T-cell (primary cell): Measurements from ENCODE around the gene PDGFC. TPM values are rescaled to one million over a fixed set of nuclear protein-coding genes. Genes with fewer than 3 reads are reported as not detected.

Experiments used
- ATAC-seq, 4 experiments: fragments of 200-7000 bp in 3 of 4; fragments of 150-1000 bp in 1 of 4; cut with Tn5 transposase; replicated peaks in 1 of 4; 1 replicate in 3 of 4; 2 replicates in 1 of 4; pipeline ENCODE4 v1.10.0; 2021; ENCODE audit warnings: moderate library complexity in 3 of 4, mild to moderate bottlenecking in 2 of 4, moderate number of reproducible peaks in 1 of 4
- CTCF ChIA-PET, 2 donors: fragments of 300-600 bp; sonication (Branson Sonifier 250); formaldehyde crosslinking; loops; one replicate each; lab custom pipeline; 2022; ENCODE audit warnings: antibody characterized with exemption in 2 of 2; lab: Charles Lee
- POLR2A ChIA-PET, 2 donors: fragments of 300-600 bp; sonication (Branson Sonifier 250); formaldehyde crosslinking; loops; one replicate each; lab custom pipeline; 2022; ENCODE audit warnings: antibody characterized with exemption in 2 of 2; lab: Charles Lee
- DNase-seq, 35 experiments: peaks; one replicate each; pipeline versions ENCODE4 v3.0.0 to v3.0.0-alpha.2; 2013 to 2023
- H3K27ac ChIP-seq: one replicate; pipeline ENCODE4 v1.5.1; 2013; ENCODE audit warnings: low read length
- H3K27me3 ChIP-seq, 2 experiments: replicated peaks in 1 of 2; 1 replicate in 1 of 2; 2 replicates in 1 of 2; pipeline versions ENCODE4 v1.6.1 to v1.7.0; 2013; ENCODE audit warnings: low read length in 1 of 2, mixed read lengths in 1 of 2; ENCODE audit not compliant: control insufficient read depth in 2 of 2, insufficient read depth in 2 of 2; ENCODE audit errors: extremely low read depth in 1 of 2
- H3K36me3 ChIP-seq, 2 donors: 1 replicate in 1 of 2; 2 replicates in 1 of 2; pipeline versions ENCODE4 v1.6.1 to v1.7.0; 2013; ENCODE audit warnings: low read length in 1 of 2; ENCODE audit not compliant: control insufficient read depth in 2 of 2, insufficient read depth in 1 of 2; ENCODE audit errors: extremely low read depth in 1 of 2
- H3K4me1 ChIP-seq, 2 experiments: 1 replicate in 1 of 2; 2 replicates in 1 of 2; pipeline versions ENCODE4 v1.6.1 to v1.7.0; 2013; ENCODE audit warnings: low read length in 2 of 2, mixed read lengths in 1 of 2; ENCODE audit not compliant: insufficient read depth in 2 of 2, control insufficient read depth in 1 of 2; ENCODE audit errors: extremely low read depth in 1 of 2
- H3K4me3 ChIP-seq, 2 donors: 1 replicate in 1 of 2; 2 replicates in 1 of 2; pipeline versions ENCODE4 v1.5.1 to v1.7.0; 2013; ENCODE audit warnings: mild to moderate bottlenecking in 2 of 2, low read length in 1 of 2, moderate library complexity in 1 of 2; ENCODE audit not compliant: control insufficient read depth in 1 of 2; ENCODE audit errors: extremely low read depth in 1 of 2
- H3K9me3 ChIP-seq: 2 replicates; pipeline ENCODE4 v1.7.0; 2013
- H3K27ac Mint-ChIP-seq, 2 donors: one replicate each; pipeline ENCODE4 v1.8.0; 2020 to 2021; ENCODE audit warnings: mild to moderate bottlenecking in 2 of 2, mixed read lengths in 2 of 2
- H3K27me3 Mint-ChIP-seq, 2 donors: one replicate each; pipeline ENCODE4 v1.8.0; 2021 to 2022; ENCODE audit warnings: mixed read lengths in 2 of 2
- H3K36me3 Mint-ChIP-seq: one replicate; pipeline ENCODE4 v1.8.0; 2021; ENCODE audit warnings: mixed read lengths
- H3K4me1 Mint-ChIP-seq, 3 donors: one replicate each; pipeline ENCODE4 v1.8.0; 2020 to 2022; ENCODE audit warnings: mixed read lengths in 3 of 3, mild to moderate bottlenecking in 1 of 3
- H3K4me3 Mint-ChIP-seq, 3 donors: one replicate each; pipeline ENCODE4 v1.8.0; 2020 to 2022; ENCODE audit warnings: mild to moderate bottlenecking in 3 of 3, mixed read lengths in 3 of 3, moderate library complexity in 3 of 3
- H3K9me3 Mint-ChIP-seq, 3 donors: one replicate each; pipeline ENCODE4 v1.8.0; 2020 to 2022; ENCODE audit warnings: mixed read lengths in 3 of 3
- WGBS: methylation state at CpG from one replicate; pipeline ENCODE4 v1.1.5; 2013; ENCODE audit warnings: missing lambda C conversion rate; ENCODE audit not compliant: insufficient coverage; 5-methylcytosine and 5-hydroxymethylcytosine counted together
- total RNA-seq, 35 experiments: library from RNA in 6 of 35; stranded (reverse) in 6 of 35; fragments of 120-200 nt in 1 of 35; gene quantifications; one replicate each; pipeline versions ENCODE4 v1.2.1 to v1.2.4 and lab custom pipeline; 2013 to 2026

Gene PDGFC
- total RNA-seq, 5 donors from 2014 or later (not counting 1 experiment from before 2014, with no cell fraction given): 0.12 to 1.5 (median 0.47) TPM

- no peak overlapping the region for H3K4me3 Mint-ChIP-seq
- CTCF ChIA-PET: no interaction called here
- H3K27ac Mint-ChIP-seq: no peak overlapping the region
- ATAC-seq: no peak
- no peaks in the 10 kb centered on the region for H3K4me1 Mint-ChIP-seq
- WGBS: no CpG with 5 or more reads among the region's 1 CpG
- Histone ChIP-seq H3K4me1 (no peaks in the 10 kb centered on the region), H3K27me3 (no peaks in the 10 kb centered on the region), H3K9me3 (no peaks in the 10 kb centered on the region), H3K27ac (no peak overlapping the region), H3K36me3 (no peaks in the 10 kb centered on the region), H3K4me3 (no peak overlapping the region)
- no peak for DNase-seq
- POLR2A ChIA-PET: no interaction called here
- H3K27me3 Mint-ChIP-seq: no peaks in the 10 kb centered on the region
- H3K9me3 Mint-ChIP-seq: peaks cover 4 to 19% (median 14%) of the 10 kb centered on the region in 3 donors
- H3K36me3 Mint-ChIP-seq: no peaks in the 10 kb centered on the region
Measured at GRCh38 chr4:156751486-156751885, 220.1 kb downstream of the PDGFC start.

- no peak for DNase-seq
- no peaks in the 10 kb centered on the region for H3K36me3 ChIP-seq
- Mint-ChIP-seq H3K4me3 (no peak overlapping the region), H3K36me3 (no peaks in the 10 kb centered on the region), H3K4me1 (no peaks in the 10 kb centered on the region), H3K27me3 (no peaks in the 10 kb centered on the region), H3K9me3 (peaks cover 4 to 14% (median 9%) of the 10 kb centered on the region in 3 donors), H3K27ac (no peak overlapping the region)
- no peaks in the 10 kb centered on the region for H3K9me3 ChIP-seq
- no peak overlapping the region for H3K27ac ChIP-seq
- WGBS: 68% methylated on average over 3 of the region's 5 CpGs
- H3K27me3 ChIP-seq: no peaks in the 10 kb centered on the region
- ChIA-PET CTCF (no interaction called here), POLR2A (interaction anchor here in 1 of 2 donors (0.6 kb wide), 1 partner anchor 1738 kb away, joined by 3 read pairs; no protein-coding TSS in a partner anchor)
- H3K4me3 ChIP-seq: no peak overlapping the region
- no peak for ATAC-seq
- H3K4me1 ChIP-seq: no peaks in the 10 kb centered on the region
Measured at GRCh38 chr4:156749426-156750403, 221.9 kb downstream of the PDGFC start.

- Histone ChIP-seq H3K36me3 (no peaks in the 10 kb centered on the region), H3K4me3 (no peak overlapping the region), H3K9me3 (no peaks in the 10 kb centered on the region), H3K4me1 (no peaks in the 10 kb centered on the region), H3K27me3 (no peaks in the 10 kb centered on the region), H3K27ac (no peak overlapping the region)
- CTCF ChIA-PET: no interaction called here
- Mint-ChIP-seq H3K9me3 (peaks cover 9 to 19% (median 16%) of the 10 kb centered on the region in 3 donors), H3K4me3 (no peak overlapping the region), H3K36me3 (no peaks in the 10 kb centered on the region), H3K27ac (no peak overlapping the region), H3K27me3 (no peaks in the 10 kb centered on the region), H3K4me1 (no peaks in the 10 kb centered on the region)
- POLR2A ChIA-PET: no interaction called here
- 76% methylated on average over 2 of the region's 6 CpGs for WGBS
- ATAC-seq: no peak
- DNase-seq: no peak
Measured at GRCh38 chr4:156746111-156746510, 225.5 kb downstream of the PDGFC start.

- ChIA-PET CTCF (no interaction called here), POLR2A (no interaction called here)
- Mint-ChIP-seq H3K9me3 (peaks cover 7 to 14% (median 10%) of the 10 kb centered on the region in 3 donors), H3K27me3 (no peaks in the 10 kb centered on the region), H3K4me1 (no peaks in the 10 kb centered on the region), H3K36me3 (no peaks in the 10 kb centered on the region), H3K4me3 (no peak overlapping the region), H3K27ac (no peak overlapping the region)
- DNase-seq: no peak
- no peak for ATAC-seq
- no peak overlapping the region for H3K4me3 ChIP-seq
- no peaks in the 10 kb centered on the region for H3K4me1 ChIP-seq
- no peaks in the 10 kb centered on the region for H3K36me3 ChIP-seq
- WGBS: no CpG with 5 or more reads among the region's 2 CpGs
- no peak overlapping the region for H3K27ac ChIP-seq
- no peaks in the 10 kb centered on the region for H3K9me3 ChIP-seq
- H3K27me3 ChIP-seq: no peaks in the 10 kb centered on the region
Measured at GRCh38 chr4:156738766-156739165, 232.8 kb downstream of the PDGFC start.

- WGBS: 20% methylated on average over 1 of the region's 7 CpGs
- POLR2A ChIA-PET: no interaction called here
- ATAC-seq: no peak
- Histone ChIP-seq H3K4me3 (no peak overlapping the region), H3K27me3 (no peaks in the 10 kb centered on the region), H3K4me1 (no peaks in the 10 kb centered on the region), H3K27ac (no peak overlapping the region), H3K9me3 (no peaks in the 10 kb centered on the region), H3K36me3 (no peaks in the 10 kb centered on the region)
- no peak for DNase-seq
- Mint-ChIP-seq H3K4me3 (no peak overlapping the region), H3K27ac (no peak overlapping the region), H3K9me3 (peaks cover 9 to 15% (median 10%) of the 10 kb centered on the region in 3 donors), H3K4me1 (no peaks in the 10 kb centered on the region), H3K36me3 (no peaks in the 10 kb centered on the region), H3K27me3 (no peaks in the 10 kb centered on the region)
- CTCF ChIA-PET: no interaction called here
Measured at GRCh38 chr4:156734965-156735895, 236.4 kb downstream of the PDGFC start.

- no peak overlapping the region for H3K4me3 Mint-ChIP-seq
- no peak overlapping the region for H3K27ac Mint-ChIP-seq
- peaks cover 9 to 20% (median 12%) of the 10 kb centered on the region in 3 donors for H3K9me3 Mint-ChIP-seq
- DNase-seq (no peak), ATAC-seq (no peak)
- H3K4me3 ChIP-seq: no peak overlapping the region
- H3K9me3 ChIP-seq: no peaks in the 10 kb centered on the region
- POLR2A ChIA-PET: no interaction called here
- H3K27me3 Mint-ChIP-seq: no peaks in the 10 kb centered on the region
- CTCF ChIA-PET: no interaction called here
- H3K36me3 ChIP-seq: no peaks in the 10 kb centered on the region
- H3K36me3 Mint-ChIP-seq: no peaks in the 10 kb centered on the region
- no peaks in the 10 kb centered on the region for H3K27me3 ChIP-seq
- no peaks in the 10 kb centered on the region for H3K4me1 Mint-ChIP-seq
- no peaks in the 10 kb centered on the region for H3K4me1 ChIP-seq
- H3K27ac ChIP-seq: no peak overlapping the region
- no CpG with 5 or more reads among the region's 1 CpG for WGBS
Measured at GRCh38 chr4:156733582-156733981, 238.0 kb downstream of the PDGFC start.
